Epithelial cell of prostate (primary cell): ENCODE data around the gene SSTR4.

Experiments used
- DNase-seq: peaks from one replicate; pipeline ENCODE4 v3.0.0-alpha.2; 2011; ENCODE audit warnings: low read depth, low spot score
- H3K27ac ChIP-seq: fragments of 450-650 bp; 2 replicates; pipeline ENCODE4 v1.5.1; 2017; ENCODE audit warnings: mild to moderate bottlenecking

The SSTR4 gene

DNA sequence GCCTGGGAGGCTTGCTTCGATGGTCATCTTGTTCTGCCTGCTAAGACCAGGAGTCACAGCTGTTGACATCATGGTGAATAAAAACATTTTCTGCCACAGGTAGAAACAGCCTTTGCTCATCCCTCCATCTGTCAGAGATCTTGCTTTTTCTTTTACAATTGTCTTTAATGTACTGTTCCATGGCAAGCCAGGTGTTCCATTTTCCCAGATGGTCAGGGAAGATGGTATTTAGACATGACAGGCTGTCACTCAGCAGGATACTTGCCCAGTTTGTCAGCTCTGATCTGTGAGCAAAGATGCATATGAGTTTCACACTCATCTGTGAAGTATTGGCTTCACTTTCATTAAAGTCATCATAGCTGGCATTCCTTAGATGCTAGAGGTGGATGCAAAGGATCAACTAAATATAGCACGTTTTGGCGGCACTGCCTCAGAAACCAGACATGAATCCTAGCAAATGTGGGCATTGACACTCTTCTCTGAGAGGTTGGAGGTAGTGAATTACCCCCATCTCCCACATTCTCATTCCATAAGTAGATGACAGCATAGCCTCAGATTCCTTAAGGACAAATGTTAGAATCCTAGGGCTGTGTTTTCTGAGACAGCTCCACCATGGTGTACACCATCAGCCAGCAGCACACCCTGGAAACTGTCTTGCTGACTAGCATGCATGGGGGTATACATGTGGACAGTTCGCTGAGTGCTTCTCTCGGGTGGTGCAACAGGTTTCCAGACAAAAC lies 4.2 kb downstream of the SSTR4 start:
- H3K27ac ChIP-seq, result no peak overlapping the region
- no peak for DNase-seq

- DNase-seq, result no peak
- no peak overlapping the region for H3K27ac ChIP-seq
Measured at GRCh38 chr20:23039885-23040508, 4.9 kb downstream of the SSTR4 start.

DNA sequence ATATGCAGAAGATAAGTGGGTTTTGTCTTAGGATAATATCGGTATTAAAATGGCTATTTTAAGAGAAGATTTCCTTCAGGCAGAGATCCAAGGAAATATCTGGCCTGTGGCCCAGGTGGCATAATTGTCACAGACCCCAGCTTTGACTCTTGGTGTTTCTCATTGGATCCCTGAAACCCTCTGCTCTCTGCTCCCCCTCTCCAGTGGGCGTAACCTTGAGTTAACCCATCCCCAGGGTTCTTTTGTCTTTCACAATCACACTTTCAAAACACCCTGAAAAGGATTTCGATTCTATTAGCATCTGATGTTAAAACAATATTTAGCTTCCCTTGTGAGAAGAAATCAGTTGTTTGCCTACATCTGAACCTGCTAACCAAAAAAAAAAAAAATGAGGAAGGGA lies 7.2 kb downstream of the SSTR4 start:
- DNase-seq, result no peak
- H3K27ac ChIP-seq, result no peak overlapping the region

GRCh38 chr20:23043376-23043775 lies 8.3 kb downstream of the SSTR4 start:
- no peak overlapping the region for H3K27ac ChIP-seq
- no peak for DNase-seq

DNA sequence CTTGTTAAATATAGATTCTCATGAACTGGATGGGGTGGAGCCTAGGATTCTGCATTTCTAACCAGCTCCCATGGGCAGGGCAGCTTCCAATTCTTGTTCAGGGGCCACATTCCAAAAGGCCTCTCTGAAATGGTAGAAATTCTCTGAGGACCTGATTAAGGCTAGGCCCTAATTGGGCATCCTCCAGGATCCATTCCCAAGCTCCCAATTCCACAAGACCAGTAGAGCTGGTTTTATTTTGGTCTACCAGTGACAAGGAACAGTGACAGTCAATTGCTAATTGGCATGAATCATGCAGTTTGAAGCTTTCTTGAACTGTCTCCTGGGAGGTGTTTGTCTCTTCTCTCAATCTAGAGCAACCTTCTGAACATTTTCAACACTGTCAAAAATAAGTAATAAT lies 11.3 kb downstream of the SSTR4 start:
- DNase-seq, result no peak
- no peak overlapping the region for H3K27ac ChIP-seq

- no peak for DNase-seq
- H3K27ac ChIP-seq, result no peak overlapping the region
Measured at GRCh38 chr20:23047001-23047737, 12.1 kb downstream of the SSTR4 start.

GRCh38 chr20:23047738-23048214 lies 12.7 kb downstream of the SSTR4 start:
- no peak overlapping the region for H3K27ac ChIP-seq
- DNase-seq, result no peak

DNA sequence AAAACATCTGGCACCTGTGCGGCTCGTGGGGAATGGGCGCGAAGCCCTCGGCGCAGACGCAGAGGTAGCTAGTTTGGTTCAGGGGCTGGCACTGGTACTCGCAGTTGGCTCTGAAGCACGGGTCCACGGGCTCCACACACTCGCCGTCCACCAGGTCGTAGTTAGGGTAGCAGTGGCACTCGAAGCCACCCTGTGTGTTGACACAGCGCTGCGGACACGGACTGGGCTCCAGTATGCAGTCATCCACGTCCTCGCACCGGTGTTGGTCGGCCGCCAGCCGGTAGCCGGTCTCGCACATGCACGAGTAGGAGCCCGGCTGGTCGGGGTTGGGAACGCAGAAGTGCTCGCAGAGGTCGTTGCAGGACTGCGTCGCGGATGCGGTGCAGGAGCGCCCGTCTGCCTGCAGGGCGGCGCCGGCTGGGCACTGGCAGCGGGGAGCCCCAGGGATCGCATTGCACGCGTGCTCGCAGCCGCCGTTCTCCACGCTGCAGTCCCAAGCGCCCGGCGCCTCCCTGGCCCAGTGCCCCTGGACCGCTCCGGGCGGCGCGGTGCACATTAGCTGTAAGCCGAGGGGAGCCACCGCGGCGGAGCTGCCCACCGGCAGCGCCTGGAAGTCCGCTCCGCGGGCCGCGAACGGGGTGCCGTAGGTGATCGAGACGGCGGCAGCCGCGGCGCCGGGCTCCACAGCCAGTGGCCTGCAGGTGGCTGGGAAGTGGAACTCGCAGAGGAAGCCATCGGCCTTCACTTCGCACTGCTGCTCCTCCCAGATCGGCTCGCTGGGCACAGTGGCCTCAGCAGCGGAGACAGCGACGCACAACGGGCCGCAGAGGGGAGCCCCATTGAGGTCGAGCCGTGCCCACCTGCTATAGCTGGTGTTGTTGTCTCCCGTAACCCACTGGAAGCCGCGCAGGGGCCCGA lies 13.4 kb downstream of the SSTR4 start:
- DNase-seq, result no peak
- H3K27ac ChIP-seq, result peak overlapping the region; percentile 87

- no peak for DNase-seq
- peak within 1 kb of the TSS; percentile 87 for H3K27ac ChIP-seq
Measured at GRCh38 chr20:23049201-23050075, 14.3 kb downstream of the SSTR4 start, which contains the start of gene THBD. Gene THBD, minus strand, starts transcription at chr20:23049672. Its CDS starts 168 bp downstream, at chr20:23049504.

GRCh38 chr20:23050076-23050838 lies 15.1 kb downstream of the SSTR4 start:
- DNase-seq, result no peak
- peak overlapping the region; percentile 87 for H3K27ac ChIP-seq

GRCh38 chr20:23050847-23051627 lies 15.9 kb downstream of the SSTR4 start:
- peak overlapping the region; percentile 87 for H3K27ac ChIP-seq

DNA sequence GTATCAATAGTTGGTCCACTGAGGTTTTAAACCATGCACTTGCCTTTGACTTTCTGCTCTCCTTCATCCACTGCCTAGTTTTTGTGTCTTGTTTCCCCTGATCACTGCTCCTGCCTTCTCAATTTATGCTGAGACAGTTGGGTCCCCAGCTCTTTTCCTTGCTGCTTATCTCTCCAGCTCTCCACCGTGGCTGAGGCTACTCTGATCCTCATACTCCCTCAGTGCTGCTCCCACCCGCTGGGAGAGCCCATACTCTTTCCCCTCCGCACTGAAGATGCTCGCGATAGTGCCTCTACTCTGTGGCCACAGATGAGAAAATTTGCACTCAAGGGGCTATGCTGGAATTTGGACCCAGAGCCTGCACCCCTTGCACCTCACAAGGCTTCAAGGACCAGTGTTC lies 17.8 kb downstream of the SSTR4 start:
- no peak overlapping the region for H3K27ac ChIP-seq
- DNase-seq, result no peak

More at GRCh38 chr20:23050847-23051627, 15.9 kb downstream of the SSTR4 start:
- DNase-seq, result peak; percentile 52

DNA sequence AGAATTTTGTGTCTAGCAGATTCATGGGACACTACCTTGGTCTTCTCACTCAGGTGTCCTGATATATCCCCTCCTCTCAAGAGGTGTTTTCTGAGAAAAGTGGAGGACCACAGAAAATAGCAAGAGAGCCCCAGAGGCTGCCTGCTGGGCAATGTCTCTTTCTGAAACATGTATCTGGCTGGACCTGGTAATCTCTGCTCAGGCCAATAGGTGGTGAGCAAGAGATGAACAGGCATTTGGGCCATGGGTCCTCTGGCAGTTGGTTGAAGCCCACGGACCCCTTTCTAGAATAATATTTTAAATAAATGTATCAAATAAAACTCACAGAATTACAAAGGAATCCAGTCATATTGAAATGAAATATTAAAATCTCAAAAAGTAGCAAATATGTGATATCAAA lies 23.1 kb downstream of the SSTR4 start:
- H3K27ac ChIP-seq, result no peak overlapping the region
- DNase-seq, result no peak

- DNase-seq, result no peak
Measured at GRCh38 chr20:23059001-23059400, 23.9 kb downstream of the SSTR4 start.

GRCh38 chr20:23059846-23060245 lies 24.7 kb downstream of the SSTR4 start:
- DNase-seq, result no peak
- H3K27ac ChIP-seq, result no peak overlapping the region

More at GRCh38 chr20:23059001-23059400, 23.9 kb downstream of the SSTR4 start:
- no peak overlapping the region for H3K27ac ChIP-seq

GRCh38 chr20:23060629-23061028 lies 25.5 kb downstream of the SSTR4 start:
- H3K27ac ChIP-seq, result no peak overlapping the region
- DNase-seq, result no peak

DNA sequence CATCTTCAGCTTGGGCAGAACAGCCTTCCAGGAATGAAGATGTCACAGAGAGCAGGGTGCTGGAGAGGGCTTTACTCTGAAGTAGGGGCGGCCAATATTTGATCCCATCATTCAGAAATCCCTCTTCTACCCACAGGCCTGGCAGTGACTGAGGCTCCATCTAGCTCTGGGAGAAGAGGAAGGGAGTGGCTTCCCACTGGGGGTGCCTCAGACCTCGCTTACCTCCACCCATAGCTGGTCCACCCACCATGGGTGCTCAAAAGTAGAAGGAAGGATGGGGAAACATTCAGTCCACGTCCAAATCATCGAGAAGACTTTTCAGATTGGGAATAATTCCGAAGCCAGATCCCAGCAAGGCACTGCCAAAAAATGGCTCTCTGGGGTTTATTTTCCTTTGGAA lies 26.1 kb downstream of the SSTR4 start:
- H3K27ac ChIP-seq, result no peak overlapping the region
- no peak for DNase-seq
